K562 (cell line): ENCODE measurements around the gene OSCP1. TPM values are rescaled to one million over a fixed set of nuclear protein-coding genes. Genes with fewer than 3 reads are reported as not detected.

ENCODE experiments used
- ATF6 ChIP-seq: sonication (generic); formaldehyde crosslinking; IDR thresholded peaks from 2 replicates; pipeline ENCODE4 v1.4.0; 2020; ENCODE audit warnings: mild to moderate bottlenecking, missing genetic modification reagents
- CC2D1A ChIP-seq: fragments of 450-650 bp; IDR thresholded peaks from 2 replicates; pipeline ENCODE4 v1.6.1; 2017; ENCODE audit warnings: mild to moderate bottlenecking
- DDX20 ChIP-seq: fragments of 450-650 bp; IDR thresholded peaks from 2 replicates; pipeline ENCODE4 v1.6.1; 2016; ENCODE audit warnings: missing genetic modification characterization, low read depth, mild to moderate bottlenecking, missing compliant biosample characterization, moderate library complexity
- ETV6 ChIP-seq, 3 experiments: fragments of 150-350 bp in 1 of 3; sonication (generic) in 1 of 3; formaldehyde crosslinking in 1 of 3; IDR thresholded peaks; 2 replicates each; pipeline versions ENCODE4 v1.6.1 to v1.8.0; 2014 to 2022; ENCODE audit warnings: borderline replicate concordance in 2 of 3, low read depth in 2 of 3, antibody characterized with exemption in 1 of 3, low read length in 1 of 3, mild to moderate bottlenecking in 1 of 3, missing genetic modification reagents in 1 of 3
- GTF2E2 ChIP-seq: fragments of 200-800 bp; sonication (Bioruptor generic); IDR thresholded peaks from 2 replicates; pipeline ENCODE4 v1.6.1; 2016; ENCODE audit warnings: missing genetic modification characterization, missing compliant biosample characterization
- HBP1 ChIP-seq: fragments of 450-650 bp; formaldehyde crosslinking; IDR thresholded peaks from 2 replicates; pipeline ENCODE4 v1.4.0; 2022; ENCODE audit warnings: missing genetic modification characterization
- KLF16 ChIP-seq: IDR thresholded peaks from 2 replicates; pipeline ENCODE4 v1.6.1; 2016; ENCODE audit warnings: antibody characterized with exemption
- MLLT1 ChIP-seq, 2 experiments: fragments of 450-650 bp; IDR thresholded peaks; 2 replicates each; pipeline ENCODE4 v1.6.1; 2016
- MXI1 ChIP-seq: IDR thresholded peaks from 2 replicates; pipeline ENCODE4 v1.6.1; 2011; ENCODE audit warnings: low read depth, mild to moderate bottlenecking, improper control_type of control experiment, low read length
- NONO ChIP-seq, 2 experiments: fragments of 200-400 bp in 1 of 2; fragments of 450-650 bp in 1 of 2; formaldehyde crosslinking in 1 of 2; IDR thresholded peaks; 2 replicates each; pipeline ENCODE4 v1.6.1; 2017; ENCODE audit warnings: low read depth in 2 of 2, mild to moderate bottlenecking in 2 of 2, moderate library complexity in 2 of 2, low read length in 1 of 2
- PREB ChIP-seq: sonication (generic); formaldehyde crosslinking; IDR thresholded peaks from 2 replicates; pipeline ENCODE4 v1.8.1; 2023; ENCODE audit warnings: mild to moderate bottlenecking, missing genetic modification reagents
- SMARCE1 ChIP-seq: fragments of 450-650 bp; IDR thresholded peaks from 2 replicates; pipeline ENCODE4 v1.7.1; 2016; ENCODE audit warnings: mild to moderate bottlenecking
- TBL1XR1 ChIP-seq, 2 experiments: IDR thresholded peaks; 2 replicates each; pipeline ENCODE4 v1.6.1; 2012; ENCODE audit warnings: improper control_type of control experiment in 2 of 2, low read length in 2 of 2, mild to moderate bottlenecking in 1 of 2
- TEAD1 ChIP-seq, 2 experiments: fragments of 450-650 bp in 1 of 2; sonication (generic) in 1 of 2; formaldehyde crosslinking; IDR thresholded peaks; 2 replicates each; pipeline versions ENCODE4 v1.4.0 to v1.8.0; 2020 to 2022; ENCODE audit warnings: mild to moderate bottlenecking in 2 of 2, missing genetic modification reagents in 1 of 2
- USF2 ChIP-seq: sonication (generic); formaldehyde crosslinking; IDR thresholded peaks from 2 replicates; pipeline ENCODE4 v1.5.0; 2020; ENCODE audit warnings: missing genetic modification reagents
- YY1 ChIP-seq, 3 experiments: IDR thresholded peaks; 2 replicates each; pipeline ENCODE4 v1.6.1; 2011; ENCODE audit warnings: low read length in 2 of 3, mild to moderate bottlenecking in 2 of 3, moderate library complexity in 2 of 3, borderline replicate concordance in 1 of 3, control low read depth in 1 of 3, low read depth in 1 of 3; ENCODE audit not compliant: insufficient read depth in 3 of 3, insufficient replicate concordance in 2 of 3, control insufficient read depth in 1 of 3, insufficient read length in 1 of 3; ENCODE audit errors: extremely low read depth in 1 of 3
- ZNF121 ChIP-seq: sonication (generic); formaldehyde crosslinking; conservative IDR thresholded peaks from 2 replicates; pipeline ENCODE4 v1.8.0; 2022; ENCODE audit warnings: missing genetic modification reagents
- ZNF253 ChIP-seq: fragments of 250-450 bp; sonication (Bioruptor Pico); conservative IDR thresholded peaks from 2 replicates; pipeline ENCODE4 v1.6.1; 2021; ENCODE audit warnings: mild to moderate bottlenecking
- polyA plus RNA-seq, 8 experiments: library from polyadenylated mRNA; depleted of rRNA in 4 of 8; stranded (reverse) in 5 of 8; unstranded in 3 of 8; fragments of >200 nt; fragmentation: Nextera tagmentation in 2 of 8; fragmentation: Illumina TruSeq in 1 of 8; extraction: Ambion mirVana in 2 of 8; extraction: Trizol in 1 of 8; gene quantifications; 2 replicates each; pipeline versions ENCODE4 v1.2.1 to v1.2.3, GENCODE V29; 2011 to 2014; ENCODE audit warnings: inconsistent platforms in 1 of 8, missing spikeins in 1 of 8
- total RNA-seq, 7 experiments: library from RNA; depleted of rRNA in 6 of 7; stranded (reverse); fragments of >200 nt in 6 of 7; fragmentation: Illumina TruSeq in 2 of 7; extraction: Trizol in 2 of 7; gene quantifications; 2 replicates each; pipeline versions ENCODE4 v1.2.1 to v1.2.3, GENCODE V29; 2011 to 2021; ENCODE audit warnings: low replicate concordance in 1 of 7

The OSCP1 gene
- total and polyA plus RNA-seq, 9 of the 15 experiments (the other 6 are each of a cell fraction or from before 2014, with no cell fraction given), result 0.15 to 0.40 (median 0.33) TPM; not detected in 5

- TF ChIP-seq ATF6 (peak; percentile 89), HBP1 (CRISPR knock-in tag) (peak; percentile 91; the same call in 1 of the 2 replicates), SMARCE1 (peak; percentile 41; the same call in 1 of the 2 replicates), MXI1 (peak; percentile 80; the same call in 1 of the 2 replicates), PREB (CRISPR knock-in tag) (no peak; the same call in 1 of the 2 replicates), MLLT1 (IDR thresholded peaks at IDR 0.05) (no peak; a peak in 1 of 4 replicates), ZNF121 (0 out of 2 replicates have a peak, but pooled peaks have one; percentile 54), YY1 (IDR thresholded peaks at IDR 0.05; ENCODE audit: borderline replicate concordance in 1 of 3, control insufficient read depth in 1 of 3, extremely low read depth in 1 of 3, insufficient read depth in 3 of 3, insufficient read length in 1 of 3, insufficient replicate concordance in 2 of 3, low read depth in 1 of 3, low read length in 2 of 3) (peak; percentile 30 to 89 (median 83)), DDX20 (tag) (no peak), KLF16 (peak; percentile 92), TEAD1 (CRISPR knock-in tag; IDR thresholded peaks at IDR 0.05) (peak in 1 of 2 experiments; percentile 92; a peak in 2 of 4 replicates), TBL1XR1 (IDR thresholded peaks at IDR 0.05; ENCODE audit: low read length in 2 of 2) (peak in 1 of 2 experiments; percentile 29; a peak in 1 of 4 replicates), USF2 (CRISPR knock-in tag) (peak; percentile 73; the same call in 1 of the 2 replicates), NONO (IDR thresholded peaks at IDR 0.05; ENCODE audit: low read depth in 2 of 2, low read length in 1 of 2) (peak; percentile 29 to 74; a peak in 2 of 4 replicates), GTF2E2 (peak; percentile 94), ETV6 (IDR thresholded peaks at IDR 0.05; ENCODE audit: borderline replicate concordance in 1 of 2, low read depth in 2 of 2, low read length in 1 of 2) (no peak), ETV6 (CRISPR knock-in tag; IDR thresholded peaks at IDR 0.05; ENCODE audit: borderline replicate concordance) (no peak), CC2D1A (no peak; the same call in 1 of the 2 replicates), ZNF253 (CRISPR knock-in tag) (no peak)
Measured at GRCh38 chr1:36397378-36398230, 52.6 kb downstream of the OSCP1 start, which contains the start of gene LSM10 (continued).
